IMR-90 (cell line): ENCODE data around the gene MGAT1. TPM values are rescaled to one million over a fixed set of nuclear protein-coding genes. Genes with fewer than 3 reads are reported as not detected.
"Not testable (repeated sequence)": the region's sequence is repeated elsewhere in the genome, so short reads cannot be mapped to it uniquely, and the experiment has no call there.

Experiments used
- ATAC-seq: fragments of 200-7000 bp; cut with Tn5 transposase; 2 replicates; pipeline ENCODE4 v1.9.1; 2020; ENCODE audit warnings: low read depth, mild to moderate bottlenecking, moderate library complexity
- BruUV-seq: library from RNA; stranded (reverse); fragments of 400-500 nt; replicated peaks from 2 replicates; lab custom pipeline; 2021; lab: Mats Ljungman, UMichigan
- CTCF ChIA-PET: fragments of 300-600 bp; formaldehyde crosslinking; extraction: SDS; loops from one replicate; lab custom pipeline; 2021; ENCODE audit warnings: antibody characterized with exemption; lab: Yijun Ruan, JAX
- POLR2A ChIA-PET: fragments of 300-600 bp; sonication (Branson Sonifier 250); formaldehyde crosslinking; loops from one replicate; lab custom pipeline; 2022; ENCODE audit warnings: antibody characterized with exemption; ENCODE audit not compliant: unreplicated experiment; lab: Charles Lee
- DNase-seq: peaks from one replicate; pipeline ENCODE4 v3.0.0; 2013
- H2AFZ ChIP-seq: replicated peaks from 2 replicates; pipeline ENCODE3; 2013; ENCODE audit warnings: low read length, mild to moderate bottlenecking; ENCODE audit not compliant: poor library complexity
- H2AK5ac ChIP-seq: 2 replicates; pipeline ENCODE4 v1.6.1; 2013; ENCODE audit warnings: low read depth, low read length, inconsistent platforms
- H2AK9ac ChIP-seq: replicated peaks from 2 replicates; pipeline ENCODE3; 2013; ENCODE audit warnings: mild to moderate bottlenecking, low read depth, low read length, moderate library complexity; ENCODE audit not compliant: poor library complexity
- H2BK120ac ChIP-seq: 2 replicates; pipeline ENCODE4 v1.6.1; 2013; ENCODE audit warnings: low read depth, low read length, inconsistent platforms
- H2BK15ac ChIP-seq: 3 replicates; pipeline ENCODE4 v1.6.1; 2013; ENCODE audit warnings: low read depth, low read length, inconsistent platforms
- H2BK20ac ChIP-seq: 2 replicates; pipeline ENCODE4 v1.6.1; 2013; ENCODE audit warnings: low read depth, mild to moderate bottlenecking, inconsistent platforms, low read length, moderate library complexity
- H2BK5ac ChIP-seq: 2 replicates; pipeline ENCODE4 v1.6.1; 2013; ENCODE audit warnings: mild to moderate bottlenecking, low read depth, low read length, inconsistent platforms; ENCODE audit not compliant: poor library complexity, severe bottlenecking
- H3K14ac ChIP-seq: replicated peaks from 2 replicates; pipeline ENCODE4 v1.6.1; 2013; ENCODE audit warnings: low read depth, low read length, inconsistent platforms
- H3K18ac ChIP-seq: 2 replicates; pipeline ENCODE4 v1.6.1; 2013; ENCODE audit warnings: low read depth, low read length, control low read depth
- H3K23ac ChIP-seq: 2 replicates; pipeline ENCODE4 v1.6.1; 2013; ENCODE audit warnings: low read depth, low read length, inconsistent platforms
- H3K27ac ChIP-seq: 2 replicates; pipeline ENCODE4 v1.5.1; 2013; ENCODE audit warnings: mild to moderate bottlenecking, control low read depth, low read length; ENCODE audit not compliant: insufficient read depth
- H3K27me3 ChIP-seq: 2 replicates; pipeline ENCODE4 v1.6.1; 2013; ENCODE audit warnings: low read length; ENCODE audit not compliant: control insufficient read depth, insufficient read depth
- H3K36me3 ChIP-seq: 2 replicates; pipeline ENCODE4 v1.6.1; 2013; ENCODE audit warnings: low read length, mixed read lengths; ENCODE audit not compliant: control insufficient read depth, insufficient read depth
- H3K4ac ChIP-seq: 2 replicates; pipeline ENCODE4 v1.6.1; 2013; ENCODE audit warnings: low read depth, low read length, inconsistent platforms
- H3K4me1 ChIP-seq: 2 replicates; pipeline ENCODE4 v1.6.1; 2013; ENCODE audit warnings: low read length, mixed read lengths; ENCODE audit not compliant: control insufficient read depth, insufficient read depth
- H3K4me2 ChIP-seq: 2 replicates; pipeline ENCODE4 v1.6.1; 2013; ENCODE audit warnings: low read depth, mild to moderate bottlenecking, control low read depth, low read length, moderate library complexity
- H3K4me3 ChIP-seq: 2 replicates; pipeline ENCODE4 v1.5.1; 2013; ENCODE audit warnings: low read depth, mild to moderate bottlenecking, control low read depth, low read length, moderate library complexity; ENCODE audit not compliant: insufficient read depth
- H3K56ac ChIP-seq: 2 replicates; pipeline ENCODE4 v1.6.1; 2013; ENCODE audit warnings: low read length, inconsistent platforms; ENCODE audit not compliant: insufficient read depth; ENCODE audit errors: extremely low read depth
- H3K79me1 ChIP-seq, 2 experiments: 2 replicates each; pipeline ENCODE4 v1.6.1; 2013; ENCODE audit warnings: low read length in 2 of 2, inconsistent platforms in 1 of 2, low read depth in 1 of 2
- H3K9ac ChIP-seq: 2 replicates; pipeline ENCODE4 v1.6.1; 2013; ENCODE audit warnings: low read depth, low read length, control low read depth
- H3K9me1 ChIP-seq: 2 replicates; pipeline ENCODE4 v1.6.1; 2013; ENCODE audit warnings: low read length, inconsistent platforms; ENCODE audit not compliant: insufficient read depth
- H3K9me3 ChIP-seq: 2 replicates; pipeline ENCODE4 v1.6.1; 2013; ENCODE audit warnings: low read length; ENCODE audit not compliant: control insufficient read depth, insufficient read depth
- H4K20me1 ChIP-seq: 2 replicates; pipeline ENCODE4 v1.6.1; 2013; ENCODE audit warnings: low read length, inconsistent platforms; ENCODE audit not compliant: insufficient read depth
- H4K5ac ChIP-seq: 2 replicates; pipeline ENCODE4 v1.6.1; 2013; ENCODE audit warnings: mild to moderate bottlenecking, low read depth, low read length, control low read depth
- H4K8ac ChIP-seq, 2 experiments: 2 replicates each; pipeline ENCODE4 v1.6.1; 2013; ENCODE audit warnings: low read depth in 2 of 2, low read length in 2 of 2, control low read depth in 1 of 2, inconsistent platforms in 1 of 2
- H4K91ac ChIP-seq: 2 replicates; pipeline ENCODE4 v1.6.1; 2013; ENCODE audit warnings: low read depth, low read length, inconsistent platforms; ENCODE audit not compliant: insufficient read depth
- ELK1 ChIP-seq: fragments of 150-350 bp; IDR thresholded peaks from 2 replicates; pipeline ENCODE4 v1.6.1; 2016; ENCODE audit warnings: low read depth, mild to moderate bottlenecking, low read length, moderate library complexity, borderline replicate concordance
- MAZ ChIP-seq: IDR thresholded peaks from 2 replicates; pipeline ENCODE4 v1.6.1; 2012; ENCODE audit warnings: low read depth, mild to moderate bottlenecking, low read length, improper control_type of control experiment, moderate library complexity, borderline replicate concordance
- NFE2L2 ChIP-seq: fragments of 150-350 bp; IDR thresholded peaks from 2 replicates; pipeline ENCODE4 v1.6.1; 2016; ENCODE audit warnings: low read depth, mild to moderate bottlenecking, low read length
- RAD21 ChIP-seq: IDR thresholded peaks from 2 replicates; pipeline ENCODE4 v1.6.1; 2012; ENCODE audit warnings: low read length, improper control_type of control experiment
- USF2 ChIP-seq: fragments of 150-350 bp; IDR thresholded peaks from 2 replicates; pipeline ENCODE4 v1.6.1; 2017; ENCODE audit warnings: mild to moderate bottlenecking, antibody characterized with exemption, low read length, low read depth
- WGBS, 2 experiments: methylation state at CpG; one replicate each; pipeline versions ENCODE4 v1.1.5 to v1.1.7; 2013; ENCODE audit warnings: missing lambda C conversion rate in 2 of 2; ENCODE audit not compliant: insufficient read length in 1 of 2; ENCODE audit errors: extremely low coverage in 2 of 2; 5-methylcytosine and 5-hydroxymethylcytosine counted together
- dilution Hi-C: fragments of 300-500 bp; cut with HindIII; formaldehyde crosslinking; loops from one replicate; pipeline ENCODE4 v1.14.3; 2018; ENCODE audit warnings: low sequenced_read_pairs; ENCODE audit not compliant: unreplicated experiment
- in situ Hi-C: fragments of 300-500 bp; cut with MboI; formaldehyde crosslinking; loops from 3 replicates; pipeline ENCODE4 v1.14.3; 2019; ENCODE audit warnings: low sequenced_read_pairs, inconsistent platforms, mixed read lengths
- intact Hi-C: fragments of 100-400 bp; cut with micrococcal nuclease; formaldehyde crosslinking; loops from 2 replicates; pipeline ENCODE4 v1.10.0; 2022
- polyA plus RNA-seq, 3 experiments: library from polyadenylated mRNA; depleted of rRNA; stranded (reverse); fragments of >200 nt; gene quantifications; 2 replicates each; pipeline ENCODE4 v1.2.3, GENCODE V29; 2012; ENCODE audit warnings: low replicate concordance in 1 of 3
- total RNA-seq: library from RNA; depleted of rRNA; stranded (reverse); fragments of >200 nt; gene quantifications from 2 replicates; pipeline ENCODE4 v1.2.3, GENCODE V29; 2012

MGAT1 gene
- total and polyA plus RNA-seq, 2 of the 4 experiments (the other 2 are of a cell fraction) = 56.3 to 141 TPM

DNA sequence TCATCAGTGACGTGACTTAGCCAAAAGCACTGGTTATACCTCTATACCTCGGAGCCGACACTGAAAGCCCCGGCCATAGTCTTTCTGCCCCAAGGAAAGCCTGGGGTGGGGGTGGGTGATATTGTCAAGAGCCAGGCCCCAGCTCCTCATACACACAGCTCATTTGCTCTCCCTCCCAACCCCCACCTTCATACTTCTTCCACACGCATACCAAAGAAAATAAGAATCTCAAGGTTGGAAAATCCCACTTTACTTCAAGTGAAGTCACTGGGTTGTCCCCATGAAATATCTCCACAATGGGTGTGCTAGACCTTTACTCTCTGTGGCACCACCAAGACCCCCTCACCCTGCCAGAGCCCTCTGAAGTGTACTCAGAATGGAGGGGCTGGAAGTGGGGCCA, 27.1 kb upstream of the MGAT1 start:
- ChIA-PET POLR2A (no interaction called here), CTCF (no interaction called here)
- Histone ChIP-seq H4K91ac (no peak overlapping the region), H3K14ac (no peak overlapping the region), H3K27ac (no peak overlapping the region), H2AFZ (no peak overlapping the region), H3K9ac (no peak overlapping the region), H3K9me1 (peaks cover 15% of the 10 kb centered on the region), H3K4ac (no peak overlapping the region), H3K4me1 (peaks cover 20% of the 10 kb centered on the region), H2AK9ac (no peak overlapping the region), H2BK5ac (no peak overlapping the region), H3K36me3 (peaks cover 10% of the 10 kb centered on the region), H3K23ac (no peak overlapping the region), H2BK20ac (no peak overlapping the region), H3K27me3 (no peaks in the 10 kb centered on the region), H3K9me3 (no peaks in the 10 kb centered on the region), H2BK15ac (no peak overlapping the region), H3K79me1 (peaks cover 18 to 28% of the 10 kb centered on the region in 2 experiments), H3K4me2 (no peak overlapping the region), H4K5ac (no peak overlapping the region), H2BK120ac (no peak overlapping the region), H3K4me3 (no peak overlapping the region), H2AK5ac (no peak overlapping the region), H3K56ac (no peak overlapping the region), H3K18ac (no peak overlapping the region), H4K8ac (no peak overlapping the region), H4K20me1 (no peaks in the 10 kb centered on the region)
- no CpG with 5 or more reads among the region's 5 CpGs for WGBS, 2 experiments
- no TSS peak for BruUV-seq
- in situ Hi-C loops (no loop called here), dilution Hi-C loops (no loop called here), intact Hi-C loops (no loop called here)
- ATAC-seq = no peak
- TF ChIP-seq MAZ (no peak), ELK1 (no peak), USF2 (no peak), RAD21 (no peak), NFE2L2 (no peak)
- no peak for DNase-seq

DNA sequence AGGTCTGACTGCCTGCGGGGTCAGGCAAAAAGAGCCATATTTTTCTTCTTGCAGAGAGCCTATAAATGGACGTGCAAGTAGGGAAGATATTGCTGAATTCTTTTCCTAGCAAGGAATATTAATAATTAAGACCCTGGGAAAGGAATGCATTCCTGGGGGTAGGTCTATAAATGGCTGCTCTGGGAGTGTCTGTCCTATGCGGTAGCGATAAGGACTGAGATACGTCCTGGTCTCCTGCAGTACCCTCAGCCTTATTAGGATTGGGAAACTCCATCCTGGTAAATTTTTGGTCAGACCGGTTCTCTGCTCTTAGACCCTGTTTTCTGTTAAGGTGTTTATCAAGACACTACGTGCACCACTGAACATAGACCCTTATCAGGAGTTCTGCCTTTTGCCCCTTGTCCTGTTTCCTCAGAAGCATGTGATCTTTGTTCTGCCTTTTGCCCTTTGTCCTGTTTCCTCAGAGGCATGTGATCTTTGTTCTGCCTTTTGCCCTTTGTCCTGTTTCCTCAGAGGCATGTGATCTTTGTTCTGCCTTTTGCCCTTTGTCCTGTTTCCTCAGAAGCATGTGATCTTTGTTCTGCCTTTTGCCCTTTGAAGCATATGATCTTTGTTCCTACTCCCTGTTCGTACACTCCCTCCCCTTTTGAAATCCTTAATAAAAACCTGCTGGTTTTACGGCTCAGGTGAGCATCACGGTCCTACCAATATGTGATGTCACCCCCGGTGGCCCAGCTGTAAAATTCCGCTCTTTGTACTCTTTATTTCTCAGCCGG, 26.3 kb upstream of the MGAT1 start:
- H2BK120ac ChIP-seq, H3K9me3 ChIP-seq, H3K27me3 ChIP-seq, H3K14ac ChIP-seq, intact Hi-C loops, H4K91ac ChIP-seq, H3K4me2 ChIP-seq, H2AK5ac ChIP-seq, in situ Hi-C loops, POLR2A ChIA-PET, DNase-seq, H3K18ac ChIP-seq, H2AFZ ChIP-seq, CTCF ChIA-PET, H4K8ac ChIP-seq, H4K5ac ChIP-seq, H4K20me1 ChIP-seq, H3K27ac ChIP-seq, ATAC-seq, BruUV-seq, H2BK5ac ChIP-seq, H3K23ac ChIP-seq, H3K4ac ChIP-seq, H3K36me3 ChIP-seq, H3K9ac ChIP-seq, H3K4me3 ChIP-seq, H2AK9ac ChIP-seq, H3K56ac ChIP-seq, H2BK15ac ChIP-seq, dilution Hi-C loops, H2BK20ac ChIP-seq: not testable (repeated sequence)
- WGBS, 2 experiments = 100% methylated on average over 4 of the region's 13 CpGs; no CpG with 5 or more reads in 1 of the 2 experiments
- Histone ChIP-seq H3K4me1 (peaks cover 21% of the 10 kb centered on the region), H3K79me1 (peaks cover 18 to 28% of the 10 kb centered on the region in 2 experiments), H3K9me1 (peaks cover 15% of the 10 kb centered on the region)
